DMS114 treated with DMSO at 0.1 percent for 48 hours (cell line): Measurements from ENCODE around the gene HSD17B14.
"Not testable (repeated sequence)": the region's sequence is repeated elsewhere in the genome, so short reads cannot be mapped to it uniquely, and the experiment has no call there.

Source experiments
- DNase-seq: peaks from one replicate; lab custom pipeline; 2025; ENCODE audit not compliant: unreplicated experiment; lab: John Stamatoyannopoulos, UW

The HSD17B14 gene

GRCh38 chr19:48836089-48837017 is at the start of gene HSD17B14:
TSS of gene HSD17B14 (minus strand) at chr19:48836491. CDS start at chr19:48836411, 80 bp downstream.
- DNase-seq: peak; percentile 14

GRCh38 chr19:48883726-48884125 is 47.4 kb upstream of the HSD17B14 start:
- no peak for DNase-seq

GRCh38 chr19:48881741-48882657 is 45.7 kb upstream of the HSD17B14 start:
- DNase-seq: no peak

GRCh38 chr19:48879696-48880095 is 43.4 kb upstream of the HSD17B14 start:
- DNase-seq: not testable (repeated sequence)

GRCh38 chr19:48879025-48879637 is 42.8 kb upstream of the HSD17B14 start:
- DNase-seq: no peak

GRCh38 chr19:48878196-48879024 is 42.1 kb upstream of the HSD17B14 start:
- DNase-seq: no peak

GRCh38 chr19:48877855-48878195 is 41.5 kb upstream of the HSD17B14 start:
- DNase-seq: no peak

GRCh38 chr19:48876043-48876981 is 40.0 kb upstream of the HSD17B14 start:
- not testable (repeated sequence) for DNase-seq

- DNase-seq: no peak
Observed at GRCh38 chr19:48874303-48875135, 38.2 kb upstream of the HSD17B14 start.

- no peak for DNase-seq
Observed at GRCh38 chr19:48873476-48874302, 37.4 kb upstream of the HSD17B14 start.

GRCh38 chr19:48872884-48873475 is 36.7 kb upstream of the HSD17B14 start:
- peak; percentile 72 for DNase-seq

- peak; percentile 86 for DNase-seq
Observed at GRCh38 chr19:48872182-48872883, 36.0 kb upstream of the HSD17B14 start, which contains the start of gene PPP1R15A. TSS of gene PPP1R15A (plus strand) at chr19:48872421. CDS start at chr19:48873234, 813 bp downstream.

GRCh38 chr19:48871471-48872181 is 35.3 kb upstream of the HSD17B14 start:
- DNase-seq: not testable (repeated sequence)

GRCh38 chr19:48870048-48870447 is 33.8 kb upstream of the HSD17B14 start:
- no peak for DNase-seq

- DNase-seq: no peak
Observed at GRCh38 chr19:48868114-48868886, 32.0 kb upstream of the HSD17B14 start, which contains the start of gene PLEKHA4. TSS of gene PLEKHA4 (minus strand) at chr19:48868617. CDS start at chr19:48867620, 997 bp downstream.
